Esophagus squamous epithelium (tissue), 5 donors: ENCODE measurements around the gene PLAGL2. TPM values are rescaled to one million over a fixed set of nuclear protein-coding genes. Genes with fewer than 3 reads are reported as not detected.

Experiments used
- DNase-seq: peaks from one replicate; lab custom pipeline; 2025; lab: John Stamatoyannopoulos, UW
- H3K27ac ChIP-seq, 4 donors: fragments of 200-600 bp; sonication (generic); one replicate each; pipeline ENCODE4 v1.5.1; 2016 to 2019; ENCODE audit warnings: mild to moderate bottlenecking in 1 of 4
- H3K27me3 ChIP-seq, 4 donors: fragments of 200-600 bp; sonication (generic); 1 replicate in 3 of 4; 2 replicates in 1 of 4; pipeline versions ENCODE4 v1.5.1 to v1.6.0; 2017 to 2021; ENCODE audit warnings: antibody characterized with exemption in 1 of 4
- H3K36me3 ChIP-seq, 3 donors: fragments of 200-600 bp; sonication (generic); one replicate each; pipeline ENCODE4 v1.5.1; 2016 to 2019
- H3K4me1 ChIP-seq, 3 donors: fragments of 200-600 bp; sonication (generic); one replicate each; pipeline ENCODE4 v1.5.1; 2017 to 2019
- H3K4me3 ChIP-seq, 4 donors: fragments of 200-600 bp; sonication (generic); 1 replicate in 3 of 4; 2 replicates in 1 of 4; pipeline ENCODE4 v1.5.1; 2016 to 2019; ENCODE audit warnings: mild to moderate bottlenecking in 2 of 4, moderate library complexity in 1 of 4
- H3K9me3 ChIP-seq, 3 donors: fragments of 200-600 bp; sonication (generic); one replicate each; pipeline ENCODE4 v1.5.1; 2016 to 2019
- CTCF ChIP-seq, 6 experiments: fragments of 450-650 bp in 4 of 6; fragments of 200-600 bp in 2 of 6; sonication (generic) in 2 of 6; IDR thresholded peaks; one replicate each; pipeline ENCODE4 v1.5.1; 2016 to 2019; ENCODE audit warnings: antibody characterized with exemption in 6 of 6, mild to moderate bottlenecking in 4 of 6, moderate library complexity in 4 of 6
- POLR2A ChIP-seq, 4 donors: fragments of 450-650 bp; IDR thresholded peaks; one replicate each; pipeline ENCODE4 v1.6.1; 2017; ENCODE audit warnings: antibody characterized with exemption in 4 of 4, mild to moderate bottlenecking in 4 of 4, moderate library complexity in 3 of 4
- WGBS, 2 donors: methylation state at CpG; one replicate each; pipeline ENCODE4 v1.1.5; 2018; 5-methylcytosine and 5-hydroxymethylcytosine counted together
- intact Hi-C: fragments of 100-400 bp; cut with DNase I; formaldehyde crosslinking; loops from one replicate; pipeline ENCODE4 v1.15.0; 2022
- total RNA-seq, 4 donors: library from RNA; depleted of rRNA; stranded (reverse); fragments of >200 nt; gene quantifications; one replicate each; pipeline ENCODE4 v1.1.0, GENCODE V29; 2016
- donor health status: DM: yes; HTN: yes; CAD: no.

Gene PLAGL2
- total RNA-seq, 4 donors from 2014 or later: 6.2 to 14.0 (median 11.2) TPM

GRCh38 chr20:32153771-32154170 lies 53.8 kb downstream of the PLAGL2 start:
- TF ChIP-seq POLR2A (IDR thresholded peaks at IDR 0.05): no peak
- no peak for TF ChIP-seq CTCF (IDR thresholded peaks at IDR 0.05)
- no peak for DNase-seq
- H3K9me3 ChIP-seq: no peaks in the 10 kb centered on the region
- intact Hi-C loops: no loop called here
- H3K27me3 ChIP-seq: no peaks in the 10 kb centered on the region
- no peak overlapping the region for H3K4me3 ChIP-seq
- no peak overlapping the region for H3K27ac ChIP-seq
- H3K4me1 ChIP-seq: peaks cover 0 to 14% (median 10%) of the 10 kb centered on the region in 3 donors
- H3K36me3 ChIP-seq: peaks cover 21 to 96% (median 26%) of the 10 kb centered on the region in 3 donors
- 84 to 100% methylated on average over 4 to 5 of the region's 5 CpGs for WGBS, 2 donors

- DNase-seq: no peak
- Histone ChIP-seq H3K4me3 (no peak overlapping the region), H3K27me3 (no peaks in the 10 kb centered on the region), H3K9me3 (no peaks in the 10 kb centered on the region), H3K4me1 (peaks cover 0 to 14% (median 10%) of the 10 kb centered on the region in 3 donors), H3K27ac (no peak overlapping the region), H3K36me3 (peaks cover 16 to 96% (median 23%) of the 10 kb centered on the region in 3 donors)
- intact Hi-C loops: no loop called here
- TF ChIP-seq POLR2A (IDR thresholded peaks at IDR 0.05) (no peak), CTCF (IDR thresholded peaks at IDR 0.05) (no peak)
- 89 to 93% methylated on average over 2 to 4 of the region's 4 CpGs for WGBS, 2 donors
Observed at GRCh38 chr20:32153156-32153665, 54.3 kb downstream of the PLAGL2 start.

GRCh38 chr20:32152421-32153155 lies 55.0 kb downstream of the PLAGL2 start:
- H3K9me3 ChIP-seq: no peaks in the 10 kb centered on the region
- peaks cover 15 to 96% (median 17%) of the 10 kb centered on the region in 3 donors for H3K36me3 ChIP-seq
- intact Hi-C loops: no loop called here
- no peak for TF ChIP-seq POLR2A (IDR thresholded peaks at IDR 0.05)
- TF ChIP-seq CTCF (IDR thresholded peaks at IDR 0.05): no peak
- no peak overlapping the region for H3K4me3 ChIP-seq
- peaks cover 0 to 14% (median 10%) of the 10 kb centered on the region in 3 donors for H3K4me1 ChIP-seq
- no peak overlapping the region for H3K27ac ChIP-seq
- H3K27me3 ChIP-seq: no peaks in the 10 kb centered on the region
- WGBS, 2 donors: 83 to 86% methylated on average over 4 to 6 of the region's 6 CpGs
- DNase-seq: no peak

- peaks cover 0 to 9% (median 7%) of the 10 kb centered on the region in 3 donors for H3K4me1 ChIP-seq
- H3K27ac ChIP-seq: no peak overlapping the region
- no peak for DNase-seq
- H3K4me3 ChIP-seq: no peak overlapping the region
- no peak for TF ChIP-seq CTCF (IDR thresholded peaks at IDR 0.05)
- TF ChIP-seq POLR2A (IDR thresholded peaks at IDR 0.05): no peak
- H3K9me3 ChIP-seq: no peaks in the 10 kb centered on the region
- WGBS, 2 donors: 90 to 100% methylated on average over 1 to 2 of the region's 10 CpGs
- peaks cover 18 to 100% (median 33%) of the 10 kb centered on the region in 3 donors for H3K36me3 ChIP-seq
- no peaks in the 10 kb centered on the region for H3K27me3 ChIP-seq
- intact Hi-C loops: no loop called here
Observed at GRCh38 chr20:32150291-32150848, 57.2 kb downstream of the PLAGL2 start.
